ENCODE data around the gene CKLF.

- TF ChIP-seq CTCF (conservative IDR thresholded peaks at IDR 0.05 in 1 of 2, IDR thresholded peaks at IDR 0.05 in 1 of 2; ENCODE audit: extremely low read depth in 1 of 2, insufficient read depth in 1 of 2, low read depth in 1 of 2, low read length in 2 of 2) (no peak), EZH2 (IDR thresholded peaks at IDR 0.05; ENCODE audit: borderline replicate concordance, low read length) (no peak)
These were observed 22.2 kb downstream of the CKLF start for GRCh38 chr16:66574531-66574930.

Data from mammary epithelial cell (primary cell).